Adrenal gland (tissue), 12 donors: ENCODE results near the gene NPPB. TPM values are rescaled to one million over a fixed set of nuclear protein-coding genes. Genes with fewer than 3 reads are reported as not detected.

Experiments used
- DNase-seq, 7 donors: peaks; one replicate each; pipeline ENCODE4 v3.0.0-alpha.2; 2019 to 2020
- H3K27ac ChIP-seq, 5 donors: fragments of 200-600 bp; sonication (generic) in 4 of 5; 1 replicate in 3 of 5; 2 replicates in 2 of 5; pipeline versions ENCODE4 v1.5.1 to v1.8.0; 2016 to 2020; ENCODE audit warnings: mild to moderate bottlenecking in 1 of 5
- H3K27me3 ChIP-seq: fragments of 200-600 bp; 2 replicates; pipeline ENCODE4 v1.8.0; 2021
- H3K36me3 ChIP-seq, 2 donors: fragments of 200-600 bp; replicated peaks in 1 of 2; 1 replicate in 1 of 2; 2 replicates in 1 of 2; pipeline versions ENCODE4 v1.5.1 to v1.8.0; 2018 to 2022
- H3K4me1 ChIP-seq, 2 donors: fragments of 200-600 bp; replicated peaks in 1 of 2; 1 replicate in 1 of 2; 2 replicates in 1 of 2; pipeline versions ENCODE4 v1.5.1 to v1.8.0; 2018 to 2021
- H3K4me3 ChIP-seq, 4 donors: fragments of 200-600 bp; sonication (generic) in 3 of 4; one replicate each; pipeline ENCODE4 v1.5.1; 2016 to 2018
- H3K9me3 ChIP-seq, 3 donors: fragments of 200-600 bp; sonication (generic) in 1 of 3; replicated peaks in 1 of 3; 1 replicate in 2 of 3; 2 replicates in 1 of 3; pipeline versions ENCODE4 v1.5.1 to v1.8.0; 2016 to 2021
- CTCF ChIP-seq, 6 experiments: fragments of 450-650 bp in 4 of 6; fragments of 200-600 bp in 2 of 6; sonication (generic) in 1 of 6; IDR thresholded peaks; 1 replicate in 5 of 6; 2 replicates in 1 of 6; pipeline versions ENCODE4 v1.5.1 to v1.8.0; 2016 to 2021; ENCODE audit warnings: antibody characterized with exemption in 6 of 6, mild to moderate bottlenecking in 2 of 6, moderate library complexity in 1 of 6
- POLR2A ChIP-seq, 2 donors: fragments of 450-650 bp; IDR thresholded peaks; one replicate each; pipeline ENCODE4 v1.6.1; 2017; ENCODE audit warnings: antibody characterized with exemption in 2 of 2, mild to moderate bottlenecking in 2 of 2, moderate library complexity in 1 of 2
- whole genome bisulfite sequencing, 4 donors: extraction: QIAGEN DNeasy Blood & Tissue Kit in 2 of 4; methylation state at CpG; one replicate each; pipeline versions ENCODE4 v1.1.5 to v1.1.7; 2013 to 2017; 5-methylcytosine and 5-hydroxymethylcytosine counted together
- intact Hi-C, 2 donors: fragments of 100-400 bp; cut with DNase I; formaldehyde crosslinking; loops; one replicate each; pipeline versions ENCODE4 v1.14.1 to v1.15.0; 2022 to 2023
- polyA plus RNA-seq, 3 donors: library from polyadenylated mRNA; stranded (reverse); fragments of 200-250 nt in 2 of 3; fragments of 350-450 nt in 1 of 3; fragmentation: Illumina TruSeq in 1 of 3; extraction: RNeasy Lipid Tissue Mini Kit (QIAGEN cat#74804) in 1 of 3; gene quantifications; one replicate each; pipeline ENCODE4 v1.2.3, GENCODE V29; 2013 to 2014
- small RNA-seq, 2 donors: library from RNA; depleted of rRNA; stranded (forward); fragments of <200 nt; gene quantifications; one replicate each; pipeline ENCODE3, GENCODE V24; 2016
- total RNA-seq, 9 donors: library from RNA; depleted of rRNA in 4 of 9; stranded (reverse); fragments of >200 nt in 4 of 9; fragments of 120-200 nt in 1 of 9; fragmentation: NEBNext Ultra II Directional in 1 of 9; extraction: Animal tissue kit (Norgen Biotek cat#: 25700) in 1 of 9; gene quantifications; one replicate each; pipeline versions ENCODE4 v1.1.0 to v1.2.4, GENCODE V29; 2013 to 2023
- donor health status: healthy with polysubstance abuse.
- donor health status: Bipolar disorder and iron deficiency.
- donor health status: DM: yes; HTN: yes; CAD: no.
- donor health status: DM: no; HTN: no; CAD: no.
- donor health status: DM: no; HTN: no; CAD: no.
- donor health status: DM: yes; HTN: yes; CAD: no.

Gene NPPB
- total and polyA plus RNA-seq, 12 donors = 1.1 TPM; not detected in 11

DNA sequence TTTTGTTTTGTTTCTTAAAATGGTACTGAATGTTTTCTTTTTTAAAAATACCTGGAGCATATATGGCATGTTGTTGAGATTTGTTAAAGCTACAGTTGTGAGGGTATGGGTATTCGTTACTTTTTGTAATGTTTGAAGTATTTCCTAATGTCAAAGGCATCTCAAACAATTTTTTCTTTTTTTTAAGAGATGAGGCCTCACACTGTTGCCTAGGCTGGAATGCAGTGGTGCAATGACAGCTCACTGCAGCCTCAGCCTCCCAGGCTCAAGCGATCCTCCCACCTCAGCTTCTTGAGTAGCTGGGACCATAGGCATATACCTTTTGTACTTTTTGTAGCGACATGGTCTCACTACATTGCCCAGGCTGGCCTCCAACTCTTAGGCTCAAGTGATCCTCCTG is 36.7 kb downstream of the NPPB start:
- Histone ChIP-seq H3K4me3 (no peak overlapping the region), H3K9me3 (no peaks in the 10 kb centered on the region), H3K4me1 (no peaks in the 10 kb centered on the region), H3K27ac (no peak overlapping the region), H3K36me3 (peaks cover 0 to 97% of the 10 kb centered on the region in 2 donors), H3K27me3 (no peaks in the 10 kb centered on the region)
- intact Hi-C loops = no loop called here
- WGBS, 4 donors = 79 to 95% (median 91%) methylated on average over 3 of the region's 3 CpGs
- TF ChIP-seq CTCF (IDR thresholded peaks at IDR 0.05) (no peak), POLR2A (IDR thresholded peaks at IDR 0.05) (no peak)
- no peak for DNase-seq

GRCh38 chr1:11817192-11817591 is 41.6 kb downstream of the NPPB start:
- TF ChIP-seq CTCF (IDR thresholded peaks at IDR 0.05) (no peak), POLR2A (IDR thresholded peaks at IDR 0.05) (no peak)
- Histone ChIP-seq H3K4me1 (peaks cover 0 to 7% of the 10 kb centered on the region in 2 donors), H3K27me3 (no peaks in the 10 kb centered on the region), H3K9me3 (no peaks in the 10 kb centered on the region), H3K36me3 (peaks cover 0 to 75% of the 10 kb centered on the region in 2 donors), H3K4me3 (no peak overlapping the region), H3K27ac (no peak overlapping the region)
- no peak for DNase-seq
- 89 to 95% (median 94%) methylated on average over 12 of the region's 12 CpGs for WGBS, 4 donors
- intact Hi-C loops = no loop called here

GRCh38 chr1:11813021-11813420 is 45.7 kb downstream of the NPPB start:
- H3K36me3 ChIP-seq = peaks cover 0 to 54% of the 10 kb centered on the region in 2 donors
- 82 to 90% (median 86%) methylated on average over 5 of the region's 5 CpGs for WGBS, 4 donors
- H3K27ac ChIP-seq = no peak overlapping the region
- no peak for DNase-seq
- H3K9me3 ChIP-seq = no peaks in the 10 kb centered on the region
- intact Hi-C loops = no loop called here
- H3K4me1 ChIP-seq = peaks cover 0 to 19% of the 10 kb centered on the region in 2 donors
- no peak for TF ChIP-seq CTCF (IDR thresholded peaks at IDR 0.05)
- TF ChIP-seq POLR2A (IDR thresholded peaks at IDR 0.05) = no peak
- no peaks in the 10 kb centered on the region for H3K27me3 ChIP-seq
- no peak overlapping the region for H3K4me3 ChIP-seq

Small RNA genes within 50 kb of the gene (small RNA-seq; reads per million reads assigned to genes)
- 0 reads per million in 2 donors for gene RF02156
- 0 reads per million in 2 donors for gene RF02157
- 0 reads per million in 2 donors for gene RF02158

Other genes starting within 250 kb of the NPPB start
- 10 to 100 TPM in 7 of 9 donors, 1 to 10 TPM in 2; 2.5 to 59.3 (median 29.5) TPM for gene FBXO2, start 204.5 kb downstream of the NPPB start, total RNA-seq
- gene FBXO2, start 204.5 kb downstream of the NPPB start, polyA plus RNA-seq = 10 to 100 TPM in 2 of 3 donors, 1 to 10 TPM in 1; 6.3 to 86.6 (median 71.4) TPM
- 10 to 100 TPM; 10.5 to 50.1 (median 36.3) TPM for gene FBXO44, start 204.1 kb downstream of the NPPB start, total RNA-seq
- gene FBXO44, start 204.1 kb downstream of the NPPB start, polyA plus RNA-seq = 100 to 1,000 TPM in 1 of 3 donors, 10 to 100 TPM in 1, 1 to 10 TPM in 1; 6.3 to 121 (median 53.0) TPM
- gene FBXO6, start 194.7 kb downstream of the NPPB start, total RNA-seq = 10 to 100 TPM in 7 of 9 donors, 1 to 10 TPM in 2; 3.3 to 26.4 (median 14.8) TPM
- gene FBXO6, start 194.7 kb downstream of the NPPB start, polyA plus RNA-seq = 10 to 100 TPM in 2 of 3 donors, 1 to 10 TPM in 1; 6.8 to 18.3 (median 12.4) TPM
- 10 to 100 TPM; 22.7 to 71.2 (median 31.1) TPM for gene MAD2L2, start 177.8 kb downstream of the NPPB start, total RNA-seq
- gene MAD2L2, start 177.8 kb downstream of the NPPB start, polyA plus RNA-seq = 10 to 100 TPM; 15.6 to 29.7 (median 19.5) TPM
- gene DRAXIN, start 167.2 kb downstream of the NPPB start, total RNA-seq = under 1 TPM in 3 of 9 donors, not detected in 6; under 0.01 to 0.07 (median 0.06) TPM
- gene DRAXIN, start 167.2 kb downstream of the NPPB start, polyA plus RNA-seq = under 1 TPM in 2 of 3 donors, not detected in 1; under 0.01 to 0.08 TPM
- gene AGTRAP, start 122.8 kb downstream of the NPPB start, total RNA-seq = 100 to 1,000 TPM in 1 of 9 donors, 10 to 100 TPM in 8; 33.7 to 104 (median 49.7) TPM
- gene AGTRAP, start 122.8 kb downstream of the NPPB start, polyA plus RNA-seq = 10 to 100 TPM; 23.4 to 57.0 (median 31.3) TPM
- 1 to 10 TPM in 5 of 9 donors, under 1 TPM in 3, not detected in 1; 0.32 to 4.7 (median 2.7) TPM for gene C1orf167, start 96.8 kb downstream of the NPPB start, total RNA-seq
- 10 to 100 TPM in 1 of 3 donors, 1 to 10 TPM in 1, not detected in 1; 8.8 to 13.2 TPM for gene C1orf167, start 96.8 kb downstream of the NPPB start, polyA plus RNA-seq
- 10 to 100 TPM; 20.0 to 82.4 (median 33.5) TPM for gene MTHFR, start 53.0 kb downstream of the NPPB start, total RNA-seq
- gene MTHFR, start 53.0 kb downstream of the NPPB start, polyA plus RNA-seq = 10 to 100 TPM in 2 of 3 donors, 1 to 10 TPM in 1; 8.1 to 26.4 (median 15.6) TPM
- 10 to 100 TPM; 12.0 to 29.2 (median 23.7) TPM for gene CLCN6, start 52.8 kb downstream of the NPPB start, total RNA-seq
- gene CLCN6, start 52.8 kb downstream of the NPPB start, polyA plus RNA-seq = 10 to 100 TPM; 17.8 to 28.2 (median 22.8) TPM
- gene NPPA, start 11.2 kb downstream of the NPPB start, total RNA-seq = not detected
- 1 to 10 TPM in 1 of 3 donors, under 1 TPM in 1, not detected in 1; 0.17 to 2.7 TPM for gene NPPA, start 11.2 kb downstream of the NPPB start, polyA plus RNA-seq
- 100 to 1,000 TPM in 2 of 9 donors, 10 to 100 TPM in 7; 27.6 to 119 (median 56.0) TPM for gene KIAA2013, start 67.5 kb upstream of the NPPB start, total RNA-seq
- gene KIAA2013, start 67.5 kb upstream of the NPPB start, polyA plus RNA-seq = 10 to 100 TPM; 15.2 to 25.8 (median 15.5) TPM
- gene PLOD1, start 75.8 kb upstream of the NPPB start, total RNA-seq = 100 to 1,000 TPM in 4 of 9 donors, 10 to 100 TPM in 5; 54.7 to 133 (median 85.6) TPM
- 10 to 100 TPM; 37.1 to 52.8 (median 49.1) TPM for gene PLOD1, start 75.8 kb upstream of the NPPB start, polyA plus RNA-seq
- gene MFN2, start 121.5 kb upstream of the NPPB start, total RNA-seq = 100 to 1,000 TPM in 1 of 9 donors, 10 to 100 TPM in 8; 43.7 to 103 (median 65.8) TPM
- 10 to 100 TPM; 26.6 to 70.5 (median 27.0) TPM for gene MFN2, start 121.5 kb upstream of the NPPB start, polyA plus RNA-seq
- gene MIIP, start 160.6 kb upstream of the NPPB start, total RNA-seq = 10 to 100 TPM; 14.5 to 60.7 (median 25.5) TPM
- gene MIIP, start 160.6 kb upstream of the NPPB start, polyA plus RNA-seq = 10 to 100 TPM in 2 of 3 donors, 1 to 10 TPM in 1; 5.0 to 71.1 (median 43.7) TPM
- gene TNFRSF8, start 204.4 kb upstream of the NPPB start, total RNA-seq = under 1 TPM; 0.17 to 0.61 (median 0.42) TPM
- gene TNFRSF8, start 204.4 kb upstream of the NPPB start, polyA plus RNA-seq = under 1 TPM in 2 of 3 donors, not detected in 1; 0.40 to 0.54 TPM